ENCODE data around the gene TSR1.

TSR1 gene

DNA sequence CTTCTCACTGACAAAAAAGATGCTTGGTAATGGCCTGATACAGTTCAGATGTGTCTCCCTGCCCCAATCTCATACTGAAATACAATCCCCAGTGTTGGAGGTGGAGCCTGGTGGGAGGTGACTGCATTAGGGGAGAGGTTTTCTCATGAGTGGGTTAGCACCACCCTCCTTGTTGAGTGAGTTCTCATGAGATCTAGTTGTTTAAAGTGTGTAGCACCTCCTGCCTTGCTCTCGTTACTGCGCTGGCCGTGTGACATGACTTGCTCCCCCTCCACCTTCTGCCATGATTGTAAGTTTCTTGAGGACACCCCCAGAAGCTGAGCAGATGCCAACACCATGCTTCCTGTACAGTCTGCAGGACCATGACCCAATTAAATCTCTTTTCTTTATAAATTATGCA, 5.0 kb downstream of the TSR1 start:
- no peak for TF ChIP-seq TAF1 (IDR thresholded peaks at IDR 0.05; ENCODE audit: borderline replicate concordance, insufficient read depth, low read length)
- TF ChIP-seq, protein P1, sequence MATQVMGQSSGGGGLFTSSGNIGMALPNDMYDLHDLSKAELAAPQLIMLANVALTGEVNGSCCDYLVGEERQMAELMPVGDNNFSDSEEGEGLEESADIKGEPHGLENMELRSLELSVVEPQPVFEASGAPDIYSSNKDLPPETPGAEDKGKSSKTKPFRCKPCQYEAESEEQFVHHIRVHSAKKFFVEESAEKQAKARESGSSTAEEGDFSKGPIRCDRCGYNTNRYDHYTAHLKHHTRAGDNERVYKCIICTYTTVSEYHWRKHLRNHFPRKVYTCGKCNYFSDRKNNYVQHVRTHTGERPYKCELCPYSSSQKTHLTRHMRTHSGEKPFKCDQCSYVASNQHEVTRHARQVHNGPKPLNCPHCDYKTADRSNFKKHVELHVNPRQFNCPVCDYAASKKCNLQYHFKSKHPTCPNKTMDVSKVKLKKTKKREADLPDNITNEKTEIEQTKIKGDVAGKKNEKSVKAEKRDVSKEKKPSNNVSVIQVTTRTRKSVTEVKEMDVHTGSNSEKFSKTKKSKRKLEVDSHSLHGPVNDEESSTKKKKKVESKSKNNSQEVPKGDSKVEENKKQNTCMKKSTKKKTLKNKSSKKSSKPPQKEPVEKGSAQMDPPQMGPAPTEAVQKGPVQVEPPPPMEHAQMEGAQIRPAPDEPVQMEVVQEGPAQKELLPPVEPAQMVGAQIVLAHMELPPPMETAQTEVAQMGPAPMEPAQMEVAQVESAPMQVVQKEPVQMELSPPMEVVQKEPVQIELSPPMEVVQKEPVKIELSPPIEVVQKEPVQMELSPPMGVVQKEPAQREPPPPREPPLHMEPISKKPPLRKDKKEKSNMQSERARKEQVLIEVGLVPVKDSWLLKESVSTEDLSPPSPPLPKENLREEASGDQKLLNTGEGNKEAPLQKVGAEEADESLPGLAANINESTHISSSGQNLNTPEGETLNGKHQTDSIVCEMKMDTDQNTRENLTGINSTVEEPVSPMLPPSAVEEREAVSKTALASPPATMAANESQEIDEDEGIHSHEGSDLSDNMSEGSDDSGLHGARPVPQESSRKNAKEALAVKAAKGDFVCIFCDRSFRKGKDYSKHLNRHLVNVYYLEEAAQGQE (IDR thresholded peaks at IDR 0.05; ENCODE audit: insufficient read depth in 1 of 2, low read depth in 2 of 2, low read length in 2 of 2) = no peak
- no peak for TF ChIP-seq FOXP2 (optimal IDR thresholded peaks at IDR 0.05; ENCODE audit: borderline replicate concordance, extremely low read depth, extremely low read length, insufficient read depth)
- TF ChIP-seq POLR2AphosphoS5 (IDR thresholded peaks at IDR 0.05; ENCODE audit: low read depth, low read length) = no peak
- no peak for TF ChIP-seq SIN3A (IDR thresholded peaks at IDR 0.05; ENCODE audit: borderline replicate concordance, insufficient read depth, low read length)

DNA sequence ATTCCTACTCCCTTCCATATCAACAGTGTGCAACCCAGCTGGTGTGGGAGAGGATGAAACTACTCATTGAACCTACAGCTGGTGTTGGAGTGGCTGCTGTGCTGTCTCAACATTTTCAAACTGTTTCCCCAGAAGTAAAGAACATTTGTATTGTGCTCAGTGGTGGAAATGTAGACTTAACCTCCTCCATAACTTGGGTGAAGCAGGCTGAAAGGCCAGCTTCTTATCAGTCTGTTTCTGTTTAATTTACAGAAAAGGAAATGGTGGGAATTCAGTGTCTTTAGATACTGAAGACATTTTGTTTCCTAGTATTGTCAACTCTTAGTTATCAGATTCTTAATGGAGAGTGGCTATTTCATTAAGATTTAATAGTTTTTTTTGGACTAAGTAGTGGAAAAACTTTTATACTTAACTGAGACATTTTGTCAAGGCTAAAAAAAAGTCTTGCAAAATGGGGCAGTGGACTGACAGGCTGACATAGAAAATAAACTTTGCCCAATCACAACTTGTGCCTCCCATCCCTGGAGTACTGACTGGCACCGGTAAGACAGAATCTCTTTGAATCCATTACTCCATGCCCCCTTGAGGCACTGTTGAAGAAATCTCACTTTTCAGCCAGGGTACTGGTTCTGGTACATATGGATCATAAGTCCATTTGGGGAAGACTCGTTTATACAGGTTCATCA, 12.5 kb downstream of the TSR1 start:
- TF ChIP-seq TAF1 (IDR thresholded peaks at IDR 0.05; ENCODE audit: borderline replicate concordance, insufficient read depth, low read length) (no peak), SIN3A (IDR thresholded peaks at IDR 0.05; ENCODE audit: borderline replicate concordance, insufficient read depth, low read length) (no peak), POLR2AphosphoS5 (IDR thresholded peaks at IDR 0.05; ENCODE audit: low read depth, low read length) (no peak), FOXP2 (optimal IDR thresholded peaks at IDR 0.05; ENCODE audit: borderline replicate concordance, extremely low read depth, extremely low read length, insufficient read depth) (no peak)
- TF ChIP-seq, protein P1 (IDR thresholded peaks at IDR 0.05; ENCODE audit: insufficient read depth in 1 of 2, low read depth in 2 of 2, low read length in 2 of 2) = no peak

DNA sequence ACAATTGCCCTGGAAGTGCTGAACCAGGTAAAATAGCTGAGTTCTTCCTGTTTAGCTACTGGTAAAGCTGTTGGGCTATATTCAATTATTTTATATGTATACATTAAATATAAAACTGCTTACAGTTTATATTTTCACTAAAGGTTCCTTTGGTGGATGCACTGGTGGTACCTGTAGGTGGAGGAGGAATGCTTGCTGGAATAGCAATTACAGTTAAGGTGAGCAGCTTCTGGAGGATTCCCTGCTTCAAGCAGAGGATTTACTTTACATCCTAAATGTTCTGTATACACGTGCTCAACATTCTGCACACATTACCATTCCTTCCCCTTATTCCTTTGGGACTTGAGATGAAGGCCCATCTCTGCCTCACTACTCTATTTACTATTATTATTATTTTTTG, 14.9 kb downstream of the TSR1 start:
- no peak for TF ChIP-seq SIN3A (IDR thresholded peaks at IDR 0.05; ENCODE audit: borderline replicate concordance, insufficient read depth, low read length)
- TF ChIP-seq TAF1 (IDR thresholded peaks at IDR 0.05; ENCODE audit: borderline replicate concordance, insufficient read depth, low read length) = no peak
- TF ChIP-seq FOXP2 (optimal IDR thresholded peaks at IDR 0.05; ENCODE audit: borderline replicate concordance, extremely low read depth, extremely low read length, insufficient read depth) = no peak

DNA sequence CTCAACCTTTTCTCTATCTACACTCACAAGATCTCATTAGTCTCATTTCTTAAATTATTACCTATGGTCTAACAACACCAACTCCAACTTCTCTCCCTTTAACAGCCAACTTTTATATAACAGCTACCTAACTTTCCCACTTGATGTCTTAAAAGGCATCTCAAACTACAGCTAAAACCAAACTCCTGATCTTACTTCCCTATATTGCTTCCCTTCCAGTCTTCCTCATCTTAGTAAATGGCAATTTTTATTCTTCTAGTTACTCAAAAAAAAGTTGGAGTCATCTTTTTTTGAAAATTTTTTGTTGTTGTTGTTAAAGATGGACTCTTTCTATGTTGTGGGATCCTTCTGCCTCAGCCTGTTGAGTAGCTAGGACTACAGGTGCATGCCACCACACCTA, 17.2 kb downstream of the TSR1 start:
- TF ChIP-seq, protein P1 (IDR thresholded peaks at IDR 0.05; ENCODE audit: insufficient read depth in 1 of 2, low read depth in 2 of 2, low read length in 2 of 2) = no peak
- no peak for TF ChIP-seq POLR2AphosphoS5 (IDR thresholded peaks at IDR 0.05; ENCODE audit: low read depth, low read length)

DNA sequence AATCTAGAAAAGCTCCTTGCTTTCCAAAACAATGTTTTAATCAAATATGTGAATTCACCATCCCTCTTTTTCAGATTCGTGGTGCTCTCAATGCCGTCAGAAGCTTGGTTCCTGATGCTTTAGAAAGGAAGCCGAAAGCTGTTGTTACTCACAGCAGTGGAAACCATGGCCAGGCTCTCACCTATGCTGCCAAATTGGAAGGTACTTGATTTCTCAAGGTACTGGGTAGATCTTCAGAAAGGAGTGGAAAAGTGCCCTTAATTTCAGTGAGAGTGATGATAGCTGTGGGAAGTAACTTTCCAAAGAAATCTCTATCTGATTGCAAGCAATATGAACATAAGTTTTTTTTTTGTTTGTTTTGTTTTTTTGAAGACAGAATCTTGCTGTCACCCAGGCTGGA, 18.5 kb downstream of the TSR1 start:
- TF ChIP-seq POLR2AphosphoS5 (IDR thresholded peaks at IDR 0.05; ENCODE audit: low read depth, low read length) = no peak
- TF ChIP-seq, protein P1 (IDR thresholded peaks at IDR 0.05; ENCODE audit: insufficient read depth in 1 of 2, low read depth in 2 of 2, low read length in 2 of 2) = no peak
